IMR-90 (cell line): ENCODE results near the gene MAG. TPM values are rescaled to one million over a fixed set of nuclear protein-coding genes. Genes with fewer than 3 reads are reported as not detected.

ENCODE experiments used
- ATAC-seq: fragments of 200-7000 bp; cut with Tn5 transposase; 2 replicates; pipeline ENCODE4 v1.9.1; 2020; ENCODE audit warnings: low read depth, mild to moderate bottlenecking, moderate library complexity
- BruUV-seq: library from RNA; stranded (reverse); fragments of 400-500 nt; replicated peaks from 2 replicates; lab custom pipeline; 2021; lab: Mats Ljungman, UMichigan
- CTCF ChIA-PET: fragments of 300-600 bp; formaldehyde crosslinking; extraction: SDS; loops from one replicate; lab custom pipeline; 2021; ENCODE audit warnings: antibody characterized with exemption; lab: Yijun Ruan, JAX
- POLR2A ChIA-PET: fragments of 300-600 bp; sonication (Branson Sonifier 250); formaldehyde crosslinking; loops from one replicate; lab custom pipeline; 2022; ENCODE audit warnings: antibody characterized with exemption; ENCODE audit not compliant: unreplicated experiment; lab: Charles Lee
- DNase-seq: peaks from one replicate; pipeline ENCODE4 v3.0.0; 2013
- H2AFZ ChIP-seq: replicated peaks from 2 replicates; pipeline ENCODE3; 2013; ENCODE audit warnings: low read length, mild to moderate bottlenecking; ENCODE audit not compliant: poor library complexity
- H2AK5ac ChIP-seq: 2 replicates; pipeline ENCODE4 v1.6.1; 2013; ENCODE audit warnings: low read depth, low read length, inconsistent platforms
- H2AK9ac ChIP-seq: replicated peaks from 2 replicates; pipeline ENCODE3; 2013; ENCODE audit warnings: mild to moderate bottlenecking, low read depth, low read length, moderate library complexity; ENCODE audit not compliant: poor library complexity
- H2BK120ac ChIP-seq: 2 replicates; pipeline ENCODE4 v1.6.1; 2013; ENCODE audit warnings: low read depth, low read length, inconsistent platforms
- H2BK15ac ChIP-seq: 3 replicates; pipeline ENCODE4 v1.6.1; 2013; ENCODE audit warnings: low read depth, low read length, inconsistent platforms
- H2BK20ac ChIP-seq: 2 replicates; pipeline ENCODE4 v1.6.1; 2013; ENCODE audit warnings: low read depth, mild to moderate bottlenecking, inconsistent platforms, low read length, moderate library complexity
- H2BK5ac ChIP-seq: 2 replicates; pipeline ENCODE4 v1.6.1; 2013; ENCODE audit warnings: mild to moderate bottlenecking, low read depth, low read length, inconsistent platforms; ENCODE audit not compliant: poor library complexity, severe bottlenecking
- H3K14ac ChIP-seq: replicated peaks from 2 replicates; pipeline ENCODE4 v1.6.1; 2013; ENCODE audit warnings: low read depth, low read length, inconsistent platforms
- H3K18ac ChIP-seq: 2 replicates; pipeline ENCODE4 v1.6.1; 2013; ENCODE audit warnings: low read depth, low read length, control low read depth
- H3K23ac ChIP-seq: 2 replicates; pipeline ENCODE4 v1.6.1; 2013; ENCODE audit warnings: low read depth, low read length, inconsistent platforms
- H3K27ac ChIP-seq: 2 replicates; pipeline ENCODE4 v1.5.1; 2013; ENCODE audit warnings: mild to moderate bottlenecking, control low read depth, low read length; ENCODE audit not compliant: insufficient read depth
- H3K27me3 ChIP-seq: 2 replicates; pipeline ENCODE4 v1.6.1; 2013; ENCODE audit warnings: low read length; ENCODE audit not compliant: control insufficient read depth, insufficient read depth
- H3K36me3 ChIP-seq: 2 replicates; pipeline ENCODE4 v1.6.1; 2013; ENCODE audit warnings: low read length, mixed read lengths; ENCODE audit not compliant: control insufficient read depth, insufficient read depth
- H3K4ac ChIP-seq: 2 replicates; pipeline ENCODE4 v1.6.1; 2013; ENCODE audit warnings: low read depth, low read length, inconsistent platforms
- H3K4me1 ChIP-seq: 2 replicates; pipeline ENCODE4 v1.6.1; 2013; ENCODE audit warnings: low read length, mixed read lengths; ENCODE audit not compliant: control insufficient read depth, insufficient read depth
- H3K4me2 ChIP-seq: 2 replicates; pipeline ENCODE4 v1.6.1; 2013; ENCODE audit warnings: low read depth, mild to moderate bottlenecking, control low read depth, low read length, moderate library complexity
- H3K4me3 ChIP-seq: 2 replicates; pipeline ENCODE4 v1.5.1; 2013; ENCODE audit warnings: low read depth, mild to moderate bottlenecking, control low read depth, low read length, moderate library complexity; ENCODE audit not compliant: insufficient read depth
- H3K56ac ChIP-seq: 2 replicates; pipeline ENCODE4 v1.6.1; 2013; ENCODE audit warnings: low read length, inconsistent platforms; ENCODE audit not compliant: insufficient read depth; ENCODE audit errors: extremely low read depth
- H3K79me1 ChIP-seq, 2 experiments: 2 replicates each; pipeline ENCODE4 v1.6.1; 2013; ENCODE audit warnings: low read length in 2 of 2, inconsistent platforms in 1 of 2, low read depth in 1 of 2
- H3K9ac ChIP-seq: 2 replicates; pipeline ENCODE4 v1.6.1; 2013; ENCODE audit warnings: low read depth, low read length, control low read depth
- H3K9me1 ChIP-seq: 2 replicates; pipeline ENCODE4 v1.6.1; 2013; ENCODE audit warnings: low read length, inconsistent platforms; ENCODE audit not compliant: insufficient read depth
- H3K9me3 ChIP-seq: 2 replicates; pipeline ENCODE4 v1.6.1; 2013; ENCODE audit warnings: low read length; ENCODE audit not compliant: control insufficient read depth, insufficient read depth
- H4K20me1 ChIP-seq: 2 replicates; pipeline ENCODE4 v1.6.1; 2013; ENCODE audit warnings: low read length, inconsistent platforms; ENCODE audit not compliant: insufficient read depth
- H4K5ac ChIP-seq: 2 replicates; pipeline ENCODE4 v1.6.1; 2013; ENCODE audit warnings: mild to moderate bottlenecking, low read depth, low read length, control low read depth
- H4K8ac ChIP-seq, 2 experiments: 2 replicates each; pipeline ENCODE4 v1.6.1; 2013; ENCODE audit warnings: low read depth in 2 of 2, low read length in 2 of 2, control low read depth in 1 of 2, inconsistent platforms in 1 of 2
- H4K91ac ChIP-seq: 2 replicates; pipeline ENCODE4 v1.6.1; 2013; ENCODE audit warnings: low read depth, low read length, inconsistent platforms; ENCODE audit not compliant: insufficient read depth
- BHLHE40 ChIP-seq: fragments of 150-350 bp; IDR thresholded peaks from 2 replicates; pipeline ENCODE4 v1.6.1; 2016; ENCODE audit warnings: mild to moderate bottlenecking, low read depth, low read length
- CEBPB ChIP-seq: IDR thresholded peaks from 2 replicates; pipeline ENCODE4 v1.6.1; 2012; ENCODE audit warnings: low read depth, low read length, improper control_type of control experiment
- CHD1 ChIP-seq: IDR thresholded peaks from 2 replicates; pipeline ENCODE4 v1.6.1; 2012; ENCODE audit warnings: low read depth, low read length, improper control_type of control experiment
- MAZ ChIP-seq: IDR thresholded peaks from 2 replicates; pipeline ENCODE4 v1.6.1; 2012; ENCODE audit warnings: low read depth, mild to moderate bottlenecking, low read length, improper control_type of control experiment, moderate library complexity, borderline replicate concordance
- NFE2L2 ChIP-seq: fragments of 150-350 bp; IDR thresholded peaks from 2 replicates; pipeline ENCODE4 v1.6.1; 2016; ENCODE audit warnings: low read depth, mild to moderate bottlenecking, low read length
- RAD21 ChIP-seq: IDR thresholded peaks from 2 replicates; pipeline ENCODE4 v1.6.1; 2012; ENCODE audit warnings: low read length, improper control_type of control experiment
- RCOR1 ChIP-seq: IDR thresholded peaks from 2 replicates; pipeline ENCODE4 v1.6.1; 2012; ENCODE audit warnings: mild to moderate bottlenecking, low read length, improper control_type of control experiment; ENCODE audit not compliant: insufficient replicate concordance
- RFX5 ChIP-seq: IDR thresholded peaks from 2 replicates; pipeline ENCODE4 v1.8.0; 2012; ENCODE audit warnings: low read depth, mild to moderate bottlenecking, low read length, moderate library complexity
- SMC3 ChIP-seq: fragments of 150-350 bp; IDR thresholded peaks from 2 replicates; pipeline ENCODE4 v1.6.1; 2016; ENCODE audit warnings: low read depth, mild to moderate bottlenecking, antibody characterized with exemption, low read length, moderate library complexity
- WGBS, 2 experiments: methylation state at CpG; one replicate each; pipeline versions ENCODE4 v1.1.5 to v1.1.7; 2013; ENCODE audit warnings: missing lambda C conversion rate in 2 of 2; ENCODE audit not compliant: insufficient read length in 1 of 2; ENCODE audit errors: extremely low coverage in 2 of 2; 5-methylcytosine and 5-hydroxymethylcytosine counted together
- dilution Hi-C: fragments of 300-500 bp; cut with HindIII; formaldehyde crosslinking; loops from one replicate; pipeline ENCODE4 v1.14.3; 2018; ENCODE audit warnings: low sequenced_read_pairs; ENCODE audit not compliant: unreplicated experiment
- in situ Hi-C: fragments of 300-500 bp; cut with MboI; formaldehyde crosslinking; loops from 3 replicates; pipeline ENCODE4 v1.14.3; 2019; ENCODE audit warnings: low sequenced_read_pairs, inconsistent platforms, mixed read lengths
- intact Hi-C: fragments of 100-400 bp; cut with micrococcal nuclease; formaldehyde crosslinking; loops from 2 replicates; pipeline ENCODE4 v1.10.0; 2022
- polyA plus RNA-seq, 3 experiments: library from polyadenylated mRNA; depleted of rRNA; stranded (reverse); fragments of >200 nt; gene quantifications; 2 replicates each; pipeline ENCODE4 v1.2.3, GENCODE V29; 2012; ENCODE audit warnings: low replicate concordance in 1 of 3
- total RNA-seq: library from RNA; depleted of rRNA; stranded (reverse); fragments of >200 nt; gene quantifications from 2 replicates; pipeline ENCODE4 v1.2.3, GENCODE V29; 2012
- TF ChIP-seq, protein P1 (sequence below): conservative IDR thresholded peaks from 2 replicates; pipeline ENCODE4 v1.5.1; 2012; ENCODE audit warnings: mild to moderate bottlenecking, low read depth, low read length, improper control_type of control experiment
- TF ChIP-seq, protein P2 (sequence below): fragments of 150-350 bp; IDR thresholded peaks from 2 replicates; pipeline ENCODE4 v1.6.1; 2017; ENCODE audit warnings: mild to moderate bottlenecking, antibody characterized with exemption, low read length, low read depth

The MAG gene
- total and polyA plus RNA-seq, 2 of the 4 experiments (the other 2 are of a cell fraction): not detected

DNA sequence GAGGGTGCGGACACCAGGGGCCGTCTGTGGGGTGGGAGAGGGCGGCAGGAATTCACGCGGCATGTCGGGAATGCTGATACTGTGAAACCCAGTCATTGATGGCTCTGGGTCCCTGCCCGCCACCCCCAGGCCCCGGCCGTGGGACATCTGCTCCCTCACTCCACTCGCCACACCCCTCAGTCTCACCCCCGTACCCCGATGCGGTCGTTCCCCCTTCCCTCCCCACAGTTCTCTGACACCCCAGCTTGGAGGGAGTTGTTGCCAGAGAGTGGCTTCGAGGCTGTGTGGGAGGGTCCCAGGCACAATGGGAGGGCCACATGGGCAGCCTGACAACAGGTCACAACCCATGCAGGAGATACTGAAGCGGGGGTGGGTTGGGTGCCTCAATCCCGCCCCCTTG lies 1.8 kb downstream of the MAG start:
- Histone ChIP-seq H3K9me1 (peaks cover 15% of the 10 kb centered on the region), H2AK9ac (no peak overlapping the region), H3K4me1 (no peaks in the 10 kb centered on the region), H3K4me2 (no peak overlapping the region), H2BK20ac (no peak overlapping the region), H4K8ac (no peak overlapping the region), H3K14ac (no peak overlapping the region), H3K36me3 (no peaks in the 10 kb centered on the region), H2BK15ac (no peak overlapping the region), H3K9me3 (no peaks in the 10 kb centered on the region), H3K27ac (no peak overlapping the region), H3K23ac (no peak overlapping the region), H2BK120ac (no peak overlapping the region), H2BK5ac (no peak overlapping the region), H3K79me1 (no peaks in the 10 kb centered on the region), H3K9ac (no peak overlapping the region), H2AFZ (peak overlapping the region; percentile 15), H2AK5ac (no peak overlapping the region), H3K4me3 (no peak overlapping the region), H3K4ac (no peak overlapping the region), H3K56ac (no peak overlapping the region), H3K18ac (no peak overlapping the region), H4K5ac (no peak overlapping the region), H3K27me3 (peaks cover 21% of the 10 kb centered on the region), H4K20me1 (no peaks in the 10 kb centered on the region), H4K91ac (no peak overlapping the region)
- no TSS peak for BruUV-seq
- ATAC-seq: no peak
- intact Hi-C loops (no loop called here), in situ Hi-C loops (no loop called here), dilution Hi-C loops (no loop called here)
- ChIA-PET POLR2A (no interaction called here), CTCF (no interaction called here)
- 43% methylated on average over 2 of the region's 17 CpGs; no CpG with 5 or more reads in 1 of the 2 experiments for WGBS, 2 experiments
- TF ChIP-seq SMC3: no peak
- no peak for TF ChIP-seq RCOR1
- no peak for TF ChIP-seq RFX5
- no peak for TF ChIP-seq CEBPB
- TF ChIP-seq CHD1: no peak
- TF ChIP-seq BHLHE40: no peak
- TF ChIP-seq, protein P1, sequence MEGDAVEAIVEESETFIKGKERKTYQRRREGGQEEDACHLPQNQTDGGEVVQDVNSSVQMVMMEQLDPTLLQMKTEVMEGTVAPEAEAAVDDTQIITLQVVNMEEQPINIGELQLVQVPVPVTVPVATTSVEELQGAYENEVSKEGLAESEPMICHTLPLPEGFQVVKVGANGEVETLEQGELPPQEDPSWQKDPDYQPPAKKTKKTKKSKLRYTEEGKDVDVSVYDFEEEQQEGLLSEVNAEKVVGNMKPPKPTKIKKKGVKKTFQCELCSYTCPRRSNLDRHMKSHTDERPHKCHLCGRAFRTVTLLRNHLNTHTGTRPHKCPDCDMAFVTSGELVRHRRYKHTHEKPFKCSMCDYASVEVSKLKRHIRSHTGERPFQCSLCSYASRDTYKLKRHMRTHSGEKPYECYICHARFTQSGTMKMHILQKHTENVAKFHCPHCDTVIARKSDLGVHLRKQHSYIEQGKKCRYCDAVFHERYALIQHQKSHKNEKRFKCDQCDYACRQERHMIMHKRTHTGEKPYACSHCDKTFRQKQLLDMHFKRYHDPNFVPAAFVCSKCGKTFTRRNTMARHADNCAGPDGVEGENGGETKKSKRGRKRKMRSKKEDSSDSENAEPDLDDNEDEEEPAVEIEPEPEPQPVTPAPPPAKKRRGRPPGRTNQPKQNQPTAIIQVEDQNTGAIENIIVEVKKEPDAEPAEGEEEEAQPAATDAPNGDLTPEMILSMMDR: no peak
- no peak for TF ChIP-seq MAZ
- TF ChIP-seq RAD21: no peak
- TF ChIP-seq, protein P2, sequence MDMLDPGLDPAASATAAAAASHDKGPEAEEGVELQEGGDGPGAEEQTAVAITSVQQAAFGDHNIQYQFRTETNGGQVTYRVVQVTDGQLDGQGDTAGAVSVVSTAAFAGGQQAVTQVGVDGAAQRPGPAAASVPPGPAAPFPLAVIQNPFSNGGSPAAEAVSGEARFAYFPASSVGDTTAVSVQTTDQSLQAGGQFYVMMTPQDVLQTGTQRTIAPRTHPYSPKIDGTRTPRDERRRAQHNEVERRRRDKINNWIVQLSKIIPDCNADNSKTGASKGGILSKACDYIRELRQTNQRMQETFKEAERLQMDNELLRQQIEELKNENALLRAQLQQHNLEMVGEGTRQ: no peak
- no peak for TF ChIP-seq NFE2L2
- no peak for DNase-seq
